GM12878 (cell line): ENCODE measurements around the gene KLHL22. TPM values are rescaled to one million over a fixed set of nuclear protein-coding genes. Genes with fewer than 3 reads are reported as not detected.

Experiments
- ATAC-seq: fragments of 200-7000 bp; cut with Tn5 transposase; 3 replicates; pipeline ENCODE4 v1.9.1; 2020; ENCODE audit warnings: mild to moderate bottlenecking, moderate library complexity
- BruUV-seq: library from RNA; stranded (reverse); fragments of 400-500 nt; replicated peaks from 2 replicates; lab custom pipeline; 2021; lab: Mats Ljungman, UMichigan
- CTCF ChIA-PET: fragments of 300-600 bp; sonication (Branson Sonifier 250); formaldehyde crosslinking; extraction: SDS; loops from one replicate; lab custom pipeline; 2021; ENCODE audit warnings: inconsistent platforms; lab: Yijun Ruan, JAX
- POLR2A ChIA-PET: fragments of 350-600 bp; formaldehyde crosslinking; extraction: SDS; loops from one replicate; lab custom pipeline; 2021; ENCODE audit warnings: inconsistent platforms; lab: Charles Lee
- RAD21 ChIA-PET: fragments of 300-600 bp; sonication (Branson Sonifier 250); formaldehyde crosslinking; loops from one replicate; lab custom pipeline; 2023; ENCODE audit warnings: antibody characterized with exemption; ENCODE audit not compliant: unreplicated experiment; lab: Charles Lee
- SMC1A ChIA-PET: fragments of 300-600 bp; sonication (Branson Sonifier 250); formaldehyde crosslinking; loops from one replicate; lab custom pipeline; 2023; ENCODE audit not compliant: unreplicated experiment, uncharacterized antibody; lab: Charles Lee
- DNase-seq: peaks from one replicate; pipeline ENCODE4 v3.0.0-alpha.2; 2011; ENCODE audit warnings: low read depth, low spot score
- FAIRE-seq: peaks from 3 replicates; lab custom pipeline; 2011; peaks lifted over from hg19 to GRCh38; lab: Jason Lieb, UNC
- H2AFZ ChIP-seq: 2 replicates; pipeline ENCODE4 v1.6.0; 2011; ENCODE audit warnings: low read depth, low read length, control low read depth; ENCODE audit not compliant: control insufficient read depth
- H3K27ac ChIP-seq: 2 replicates; pipeline ENCODE4 v1.5.1; 2011; ENCODE audit warnings: control low read depth; ENCODE audit not compliant: control insufficient read depth, insufficient read depth
- H3K27me3 ChIP-seq, 2 experiments: replicated peaks in 1 of 2; 2 replicates each; pipeline versions ENCODE4 v1.6.0 to v1.6.1; 2011; ENCODE audit warnings: low read length in 1 of 2; ENCODE audit not compliant: control insufficient read depth in 2 of 2, insufficient read depth in 2 of 2
- H3K36me3 ChIP-seq, 2 experiments: 2 replicates each; pipeline ENCODE4 v1.5.1; 2011; ENCODE audit warnings: low read length in 1 of 2; ENCODE audit not compliant: control insufficient read depth in 2 of 2, insufficient read depth in 2 of 2
- H3K4me1 ChIP-seq: 2 replicates; pipeline ENCODE4 v1.6.1; 2011; ENCODE audit warnings: mild to moderate bottlenecking, low read length, moderate library complexity, mixed read lengths; ENCODE audit not compliant: control insufficient read depth, insufficient read depth
- H3K4me2 ChIP-seq: 2 replicates; pipeline ENCODE4 v1.6.0; 2011; ENCODE audit warnings: control low read depth; ENCODE audit not compliant: control insufficient read depth, insufficient read depth
- H3K4me3 ChIP-seq: fragments of 200-600 bp; sonication (generic); 2 replicates; pipeline ENCODE4 v1.5.1; 2016
- H3K79me2 ChIP-seq: 2 replicates; pipeline ENCODE4 v1.6.0; 2011; ENCODE audit warnings: low read length; ENCODE audit not compliant: control insufficient read depth, insufficient read depth
- H3K9ac ChIP-seq: 2 replicates; pipeline ENCODE4 v1.8.0; 2011; ENCODE audit warnings: low read length, control low read depth, mixed read lengths; ENCODE audit not compliant: control insufficient read depth, insufficient read depth
- H3K9me3 ChIP-seq: replicated peaks from 3 replicates; pipeline ENCODE4 v1.5.1; 2011; ENCODE audit warnings: mild to moderate bottlenecking, low read length; ENCODE audit not compliant: control insufficient read depth, insufficient read depth
- H4K20me1 ChIP-seq: 2 replicates; pipeline ENCODE4 v1.6.0; 2011; ENCODE audit not compliant: control insufficient read depth, insufficient read depth
- BRCA1 ChIP-seq: IDR thresholded peaks from 2 replicates; pipeline ENCODE4 v1.6.1; 2011; ENCODE audit warnings: low read depth, low read length, improper control_type of control experiment
- FOXK2 ChIP-seq: fragments of 450-650 bp; IDR thresholded peaks from 2 replicates; pipeline ENCODE4 v1.6.1; 2017; ENCODE audit warnings: mild to moderate bottlenecking, moderate library complexity
- GATAD2B ChIP-seq: fragments of 450-650 bp; conservative IDR thresholded peaks from 2 replicates; pipeline ENCODE4 v1.6.1; 2017; ENCODE audit warnings: low read depth, mild to moderate bottlenecking, moderate library complexity
- IKZF2 ChIP-seq, 2 experiments: fragments of 450-650 bp; IDR thresholded peaks; 2 replicates each; pipeline ENCODE4 v1.6.1; 2017; ENCODE audit warnings: mild to moderate bottlenecking in 2 of 2, moderate library complexity in 2 of 2
- IRF4 ChIP-seq: IDR thresholded peaks from 2 replicates; pipeline ENCODE4 v1.6.1; 2011; ENCODE audit warnings: low read depth, low read length
- KDM1A ChIP-seq: fragments of 200-600 bp; sonication (generic); IDR thresholded peaks from 2 replicates; pipeline ENCODE4 v1.6.1; 2016; ENCODE audit warnings: borderline replicate concordance
- MTA3 ChIP-seq: IDR thresholded peaks from 2 replicates; pipeline ENCODE4 v1.6.1; 2012; ENCODE audit warnings: low read length, inconsistent platforms, borderline replicate concordance
- NRF1 ChIP-seq: conservative IDR thresholded peaks from 2 replicates; pipeline ENCODE4 v1.6.1; 2011; ENCODE audit warnings: mild to moderate bottlenecking, low read depth, low read length, improper control_type of control experiment
- SIN3A ChIP-seq: IDR thresholded peaks from 2 replicates; pipeline ENCODE4 v1.6.1; 2012; ENCODE audit warnings: low read depth, low read length, improper control_type of control experiment
- SMARCA5 ChIP-seq: fragments of 450-650 bp; IDR thresholded peaks from 2 replicates; pipeline ENCODE4 v1.6.1; 2017; ENCODE audit warnings: mild to moderate bottlenecking
- SREBF2 ChIP-seq: IDR thresholded peaks from 2 replicates; pipeline ENCODE4 v1.6.1; 2012; ENCODE audit warnings: mild to moderate bottlenecking, low read length
- YY1 ChIP-seq: IDR thresholded peaks from 2 replicates; pipeline ENCODE4 v1.6.1; 2011; ENCODE audit warnings: low read depth, mild to moderate bottlenecking, low read length
- ZNF384 ChIP-seq: IDR thresholded peaks from 2 replicates; pipeline ENCODE4 v1.6.1; 2012; ENCODE audit warnings: low read depth, mild to moderate bottlenecking, low read length, improper control_type of control experiment, borderline replicate concordance
- WGBS: methylation state at CpG from one replicate; pipeline ENCODE4 v1.1.6; 2016; ENCODE audit warnings: low lambda C conversion rate; ENCODE audit not compliant: insufficient replicate concordance, insufficient coverage; ENCODE audit errors: missing lambda C conversion rate; 5-methylcytosine and 5-hydroxymethylcytosine counted together
- in situ Hi-C: fragments of 300-500 bp; cut with MboI; formaldehyde crosslinking; loops from 9 replicates; pipeline ENCODE4 v1.14.3; 2018; ENCODE audit warnings: mixed read lengths
- intact Hi-C: fragments of 100-400 bp; cut with micrococcal nuclease; formaldehyde crosslinking; loops from one replicate; pipeline ENCODE4 v1.14.2; 2022; ENCODE audit not compliant: unreplicated experiment
- polyA plus RNA-seq, 11 experiments: library from polyadenylated mRNA; depleted of rRNA in 4 of 11; unstranded in 6 of 11; stranded (reverse) in 5 of 11; fragments of >200 nt; fragmentation: Nextera tagmentation in 4 of 11; fragmentation: Illumina TruSeq in 1 of 11; extraction: Ambion mirVana in 4 of 11; extraction: Trizol in 1 of 11; gene quantifications; 1 replicate in 1 of 11; 2 replicates in 10 of 11; pipeline versions ENCODE4 v1.2.1 to v1.2.3, GENCODE V29; 2011 to 2016; ENCODE audit warnings: inconsistent platforms in 2 of 11, missing spikeins in 2 of 11, low read depth in 1 of 11
- total RNA-seq, 4 experiments: library from RNA; depleted of rRNA in 3 of 4; stranded (reverse); fragments of >200 nt in 3 of 4; fragmentation: Illumina TruSeq in 1 of 4; extraction: Trizol in 1 of 4; gene quantifications; 2 replicates each; pipeline versions ENCODE4 v1.2.1 to v1.2.3, GENCODE V29; 2013 to 2021

KLHL22 gene
- total and polyA plus RNA-seq, 10 of the 15 experiments (the other 5 are each of a cell fraction or from before 2014, with no cell fraction given): 0.06 to 22.1 (median 14.2) TPM

GRCh38 chr22:20399866-20400605 lies 95.6 kb downstream of the KLHL22 start:
- no peak overlapping the region for H3K4me3 ChIP-seq
- ChIA-PET RAD21 (no interaction called here), POLR2A (interaction anchor here (1.2 kb wide), 1 partner anchor 8 kb away, joined by 5 read pairs; no protein-coding TSS in a partner anchor), CTCF (interaction anchor here (1.0 to 1.1 kb wide), 2 partner anchors 18 to 95 kb away, joined by 3 to 5 read pairs; no protein-coding TSS in a partner anchor), SMC1A (no interaction called here)
- H2AFZ ChIP-seq: no peak overlapping the region
- H4K20me1 ChIP-seq: no peaks in the 10 kb centered on the region
- FAIRE-seq (no peak), ATAC-seq (no peak), DNase-seq (no peak)
- peaks cover 7% of the 10 kb centered on the region for H3K4me1 ChIP-seq
- no peak overlapping the region for H3K4me2 ChIP-seq
- H3K36me3 ChIP-seq: no peaks in the 10 kb centered on the region
- BruUV-seq: no TSS peak
- in situ Hi-C loops: no loop called here
- no peaks in the 10 kb centered on the region; a peak in 1 of 4 replicates for H3K27me3 ChIP-seq
- H3K9ac ChIP-seq: no peak overlapping the region
- intact Hi-C loops: no loop called here
- H3K79me2 ChIP-seq: no peaks in the 10 kb centered on the region
- no peaks in the 10 kb centered on the region for H3K9me3 ChIP-seq
- H3K27ac ChIP-seq: no peak overlapping the region
- no peak for TF ChIP-seq YY1
- TF ChIP-seq NRF1: no peak
- no peak for TF ChIP-seq SREBF2
- no peak for TF ChIP-seq MTA3
- no peak for TF ChIP-seq IRF4
- no peak for TF ChIP-seq FOXK2
- no peak for TF ChIP-seq BRCA1
- TF ChIP-seq SMARCA5: no peak
- TF ChIP-seq SIN3A: no peak
- no peak for TF ChIP-seq ZNF384
- no peak for TF ChIP-seq IKZF2 (IDR thresholded peaks at IDR 0.05)
- no peak for TF ChIP-seq GATAD2B
- TF ChIP-seq KDM1A: no peak
- WGBS: 87% methylated on average over 4 of the region's 4 CpGs
